ENCODE data around the gene UBQLN2.
"Not testable (repeated sequence)": the region's sequence is repeated elsewhere in the genome, so short reads cannot be mapped to it uniquely, and the experiment has no call there.

Gene UBQLN2

GRCh38 chrX:56563231-56564161, at the start of gene UBQLN2:
Gene UBQLN2 (plus strand): TSS chrX:56563627. CDS start chrX:56563874, 247 bp downstream.
- peak; percentile 40 for DNase-seq (ENCODE audit: low read depth)

- DNase-seq (ENCODE audit: low read depth): no peak
Measured at GRCh38 chrX:56519642-56520041, 43.8 kb upstream of the UBQLN2 start.

- not testable (repeated sequence) for DNase-seq (ENCODE audit: low read depth)
Measured at GRCh38 chrX:56529482-56530007, 33.9 kb upstream of the UBQLN2 start.

DNA sequence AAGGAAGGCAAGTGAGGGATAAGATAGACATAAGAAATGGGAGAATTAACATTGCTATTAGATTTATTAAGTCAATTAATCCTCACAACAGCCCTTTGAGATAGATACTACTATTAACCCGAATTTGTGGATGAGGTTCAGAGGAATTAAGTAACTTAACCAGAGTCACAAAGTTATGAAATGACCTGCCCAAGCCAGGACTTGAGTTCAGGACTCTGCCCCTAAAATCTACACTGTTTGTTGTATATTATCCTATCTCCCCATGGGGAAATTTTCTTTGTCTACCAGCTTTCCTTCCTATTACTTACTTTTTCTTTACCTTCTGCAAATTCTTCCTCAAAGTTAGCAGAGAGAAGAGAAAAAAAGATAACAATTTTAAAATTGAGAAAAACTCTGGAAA, 33.4 kb upstream of the UBQLN2 start:
- no peak for DNase-seq (ENCODE audit: low read depth)

DNA sequence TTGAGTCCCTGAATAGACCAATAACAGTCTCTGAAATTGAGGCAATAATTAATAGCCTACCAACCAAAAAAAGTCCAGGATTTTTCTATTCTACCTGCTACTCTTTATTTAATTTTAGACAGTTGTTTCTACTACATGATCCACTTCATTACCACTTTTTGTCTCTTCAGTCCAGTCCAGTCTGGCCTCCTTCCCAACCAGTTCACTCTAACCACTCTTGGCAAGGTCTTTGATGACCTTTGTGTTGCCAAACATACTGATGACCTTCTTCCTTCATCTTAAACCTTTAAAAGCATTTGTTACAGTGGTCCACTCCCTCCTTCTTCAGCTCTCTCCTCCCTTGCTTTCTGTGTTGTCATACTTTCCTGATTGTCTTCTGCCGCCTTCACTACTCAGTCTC, 12.8 kb upstream of the UBQLN2 start:
- DNase-seq (ENCODE audit: low read depth): no peak

DNA sequence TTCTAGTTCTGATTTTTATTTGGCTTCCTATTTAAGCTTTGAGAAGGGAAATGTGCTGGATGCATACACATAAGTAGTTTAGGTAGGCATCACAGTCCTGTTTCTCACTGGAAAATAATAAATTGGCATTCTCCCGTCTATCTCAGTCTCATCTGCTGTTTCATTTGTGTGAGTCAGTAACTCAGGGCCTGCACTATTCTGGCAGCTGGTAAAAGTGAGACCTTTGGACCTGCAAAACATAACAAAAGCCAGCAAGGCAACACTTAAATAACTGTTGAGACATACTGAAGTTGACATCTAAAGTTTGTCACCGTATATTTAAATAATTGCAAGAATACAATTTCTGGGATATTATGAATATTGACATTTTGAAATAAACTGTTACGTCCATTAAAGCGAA, 8.6 kb upstream of the UBQLN2 start:
- DNase-seq (ENCODE audit: low read depth): no peak

GRCh38 chrX:56557376-56557929, 6.0 kb upstream of the UBQLN2 start:
- DNase-seq (ENCODE audit: low read depth): no peak

DNA sequence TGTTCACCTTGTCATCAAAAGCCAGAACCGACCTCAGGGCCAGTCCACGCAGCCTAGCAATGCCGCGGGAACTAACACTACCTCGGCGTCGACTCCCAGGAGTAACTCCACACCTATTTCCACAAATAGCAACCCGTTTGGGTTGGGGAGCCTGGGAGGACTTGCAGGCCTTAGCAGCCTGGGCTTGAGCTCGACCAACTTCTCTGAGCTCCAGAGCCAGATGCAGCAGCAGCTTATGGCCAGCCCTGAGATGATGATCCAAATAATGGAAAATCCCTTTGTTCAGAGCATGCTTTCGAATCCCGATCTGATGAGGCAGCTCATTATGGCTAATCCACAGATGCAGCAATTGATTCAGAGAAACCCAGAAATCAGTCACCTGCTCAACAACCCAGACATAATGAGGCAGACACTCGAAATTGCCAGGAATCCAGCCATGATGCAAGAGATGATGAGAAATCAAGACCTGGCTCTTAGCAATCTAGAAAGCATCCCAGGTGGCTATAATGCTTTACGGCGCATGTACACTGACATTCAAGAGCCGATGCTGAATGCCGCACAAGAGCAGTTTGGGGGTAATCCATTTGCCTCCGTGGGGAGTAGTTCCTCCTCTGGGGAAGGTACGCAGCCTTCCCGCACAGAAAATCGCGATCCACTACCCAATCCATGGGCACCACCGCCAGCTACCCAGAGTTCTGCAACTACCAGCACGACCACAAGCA, 898 bp downstream of the UBQLN2 start:
- DNase-seq (ENCODE audit: low read depth): peak; percentile 11

DNA sequence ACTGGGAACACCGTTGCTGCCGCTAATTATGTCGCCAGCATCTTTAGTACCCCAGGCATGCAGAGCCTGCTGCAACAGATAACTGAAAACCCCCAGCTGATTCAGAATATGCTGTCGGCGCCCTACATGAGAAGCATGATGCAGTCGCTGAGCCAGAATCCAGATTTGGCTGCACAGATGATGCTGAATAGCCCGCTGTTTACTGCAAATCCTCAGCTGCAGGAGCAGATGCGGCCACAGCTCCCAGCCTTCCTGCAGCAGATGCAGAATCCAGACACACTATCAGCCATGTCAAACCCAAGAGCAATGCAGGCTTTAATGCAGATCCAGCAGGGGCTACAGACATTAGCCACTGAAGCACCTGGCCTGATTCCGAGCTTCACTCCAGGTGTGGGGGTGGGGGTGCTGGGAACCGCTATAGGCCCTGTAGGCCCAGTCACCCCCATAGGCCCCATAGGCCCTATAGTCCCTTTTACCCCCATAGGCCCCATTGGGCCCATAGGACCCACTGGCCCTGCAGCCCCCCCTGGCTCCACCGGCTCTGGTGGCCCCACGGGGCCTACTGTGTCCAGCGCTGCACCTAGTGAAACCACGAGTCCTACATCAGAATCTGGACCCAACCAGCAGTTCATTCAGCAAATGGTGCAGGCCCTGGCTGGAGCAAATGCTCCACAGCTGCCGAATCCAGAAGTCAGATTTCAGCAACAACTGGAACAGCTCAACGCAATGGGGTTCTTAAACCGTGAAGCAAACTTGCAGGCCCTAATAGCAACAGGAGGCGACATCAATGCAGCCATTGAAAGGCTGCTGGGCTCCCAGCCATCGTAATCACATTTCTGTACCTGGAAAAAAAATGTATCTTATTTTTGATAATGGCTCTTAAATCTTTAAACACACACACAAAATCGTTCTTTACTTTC, 1.8 kb downstream of the UBQLN2 start:
- no peak for DNase-seq (ENCODE audit: low read depth)

DNA sequence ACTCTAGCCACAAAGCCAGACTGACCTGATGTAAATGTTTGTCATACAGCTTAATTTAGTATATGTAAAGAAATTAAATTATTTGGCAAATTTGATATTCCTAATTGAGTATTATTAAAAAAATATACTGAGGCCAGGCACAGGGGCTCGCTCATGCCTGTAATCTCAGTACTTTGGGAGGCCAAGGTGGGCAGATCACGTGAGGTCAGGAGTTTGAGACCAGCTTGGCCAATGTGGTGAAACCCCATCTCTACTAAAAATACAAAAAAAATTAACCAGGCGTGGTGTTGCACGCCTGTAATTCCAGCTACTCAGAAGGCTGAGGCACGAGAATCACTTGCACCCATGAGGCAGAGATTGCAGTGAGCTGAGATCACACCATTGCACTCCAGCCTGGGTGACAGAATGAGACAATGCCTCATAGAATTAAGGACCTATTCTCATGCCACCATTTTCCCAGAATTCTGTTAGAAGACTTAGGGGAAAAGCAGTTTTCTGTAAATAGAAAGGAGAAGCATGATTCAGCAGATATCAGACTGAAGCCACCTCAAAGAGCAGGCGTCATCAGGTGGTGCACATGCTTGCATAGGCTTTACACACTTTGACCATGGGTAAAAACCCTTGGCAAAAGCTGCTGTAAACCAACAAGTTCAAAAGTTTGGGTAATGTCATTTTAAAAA, 6.1 kb downstream of the UBQLN2 start:
- no peak for DNase-seq (ENCODE audit: low read depth)

- DNase-seq (ENCODE audit: low read depth): no peak
Measured at GRCh38 chrX:56572975-56573374, 9.5 kb downstream of the UBQLN2 start.

DNA sequence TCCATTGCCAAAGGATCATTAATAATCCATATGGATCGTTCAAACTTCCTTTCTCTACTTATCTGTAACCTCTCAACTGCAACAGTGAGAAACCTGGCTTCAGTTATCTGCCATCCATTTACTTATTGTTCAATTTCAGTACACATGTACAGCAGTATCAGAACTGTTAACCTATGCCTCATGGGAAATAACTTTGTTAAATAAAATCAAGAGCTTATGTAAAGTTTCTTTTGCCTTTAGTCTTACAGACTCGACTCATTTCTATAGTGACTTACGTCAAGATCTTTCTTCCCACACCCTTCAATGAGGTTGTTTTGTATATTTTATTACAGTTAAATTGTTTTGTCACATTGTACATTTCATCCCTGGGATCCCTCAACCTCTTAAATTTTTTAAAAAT, 11.4 kb downstream of the UBQLN2 start:
- DNase-seq (ENCODE audit: low read depth): no peak

DNA sequence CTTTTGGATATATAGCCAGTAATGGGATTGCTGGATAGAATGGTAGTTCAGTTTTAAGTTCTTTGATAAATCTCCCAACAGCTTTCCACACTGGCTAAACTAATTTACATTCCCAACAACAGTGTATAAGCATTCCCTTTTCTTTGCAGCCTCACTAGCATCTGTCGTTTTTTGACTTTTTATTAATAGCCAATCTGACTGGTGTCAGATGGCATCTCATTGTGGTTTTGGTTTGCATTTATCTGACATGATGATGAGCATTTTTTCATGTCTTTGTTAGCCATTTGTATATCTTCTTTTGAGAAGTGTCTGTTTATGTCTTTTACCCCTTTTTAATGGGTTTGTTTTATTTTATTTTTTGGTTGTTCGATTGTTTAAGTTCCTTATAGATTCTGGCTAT, 13.3 kb downstream of the UBQLN2 start:
- DNase-seq (ENCODE audit: low read depth): no peak

DNA sequence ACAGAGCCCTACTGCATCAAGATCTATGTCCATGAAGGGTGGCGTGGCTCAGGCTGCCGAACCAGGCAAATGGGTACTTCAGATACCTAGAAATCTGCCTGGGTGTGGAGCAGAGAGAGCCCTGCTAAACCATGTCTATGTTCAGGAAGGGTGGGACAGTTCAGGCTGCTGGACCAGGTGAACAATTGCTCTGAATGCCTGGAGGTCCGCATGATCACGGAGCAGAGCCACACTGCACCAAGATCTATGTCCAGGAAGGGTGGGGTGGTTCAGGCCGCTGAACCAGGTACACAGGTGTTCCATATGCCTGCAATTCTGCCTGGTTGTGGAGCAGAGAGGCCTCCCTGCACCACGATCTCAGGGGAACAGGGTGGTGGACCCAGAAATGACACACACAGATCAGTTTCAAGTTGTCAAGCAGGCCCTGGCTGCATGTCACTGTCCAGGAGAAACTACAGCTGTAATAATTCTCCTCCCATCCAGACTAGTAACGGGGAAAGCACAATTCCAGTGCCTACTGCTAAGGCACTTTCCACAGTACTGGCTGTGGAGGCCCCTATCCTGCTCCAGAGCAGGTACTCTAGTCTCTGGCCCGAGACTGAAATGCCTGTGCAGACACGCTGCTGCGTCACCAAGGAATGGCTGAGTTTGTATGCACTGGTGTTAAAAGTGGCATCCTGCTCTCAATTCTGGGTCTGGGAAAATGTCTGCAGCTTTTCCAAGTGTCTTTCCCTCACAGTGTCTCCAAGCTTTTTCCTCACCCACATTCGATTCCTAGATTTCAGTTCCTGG, 25.2 kb downstream of the UBQLN2 start:
- DNase-seq (ENCODE audit: low read depth): no peak

DNA sequence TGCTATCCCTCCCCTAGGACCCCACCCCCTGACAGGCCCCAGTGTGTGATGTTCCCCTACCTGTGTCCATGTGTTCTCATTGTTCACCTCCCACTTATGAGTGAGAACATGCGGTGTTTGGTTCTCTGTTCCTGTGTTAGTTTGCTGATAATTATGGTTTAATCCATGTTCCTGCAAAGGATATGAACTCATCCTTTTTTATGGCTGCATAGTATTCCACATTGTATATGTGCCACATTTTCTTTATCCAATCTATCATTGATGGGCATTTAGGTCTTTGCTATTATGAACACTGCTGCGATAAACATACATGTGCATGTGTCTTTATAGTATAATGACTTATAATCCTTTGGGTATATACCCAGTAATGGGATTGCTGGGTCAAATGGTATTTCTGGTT, 28.4 kb downstream of the UBQLN2 start:
- DNase-seq (ENCODE audit: low read depth): not testable (repeated sequence)

DNA sequence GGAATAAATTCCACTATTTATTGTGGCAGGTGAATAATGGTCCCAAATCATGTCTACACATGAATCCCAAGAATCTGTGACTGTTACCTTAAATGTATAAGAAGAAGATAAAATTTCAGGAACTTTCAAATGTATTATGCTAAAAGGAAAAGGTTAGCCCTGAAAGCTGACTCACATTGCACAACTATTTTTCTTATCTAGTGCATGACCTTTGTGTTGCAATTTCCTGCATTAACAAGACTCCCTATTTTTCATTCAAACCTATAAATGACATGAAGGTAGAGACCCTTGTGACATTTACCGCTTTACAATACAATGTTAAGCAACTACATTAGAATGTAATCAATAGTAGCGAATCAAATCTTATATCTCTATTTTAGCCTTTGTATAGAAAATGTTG, 36.7 kb downstream of the UBQLN2 start:
- no peak for DNase-seq (ENCODE audit: low read depth)

DNA sequence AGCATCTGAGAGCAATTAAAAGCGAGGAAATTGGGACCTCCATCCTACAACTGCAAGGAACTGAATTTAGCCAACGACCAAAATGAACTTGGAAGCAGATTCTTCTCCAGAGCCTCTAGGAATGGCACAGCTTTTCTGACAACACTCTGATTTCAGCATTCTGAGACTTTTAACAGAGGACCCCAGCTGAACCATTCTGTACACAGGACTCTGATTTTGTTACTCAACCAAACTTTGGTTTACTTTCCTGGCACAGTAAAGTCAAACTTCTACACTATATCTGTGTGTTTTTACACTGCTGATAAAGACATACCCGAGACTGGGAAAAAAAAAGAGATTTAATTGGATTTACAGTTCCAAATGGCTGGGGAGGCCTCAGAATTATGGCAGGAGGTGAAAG, 37.6 kb downstream of the UBQLN2 start:
- no peak for DNase-seq (ENCODE audit: low read depth)

DNA sequence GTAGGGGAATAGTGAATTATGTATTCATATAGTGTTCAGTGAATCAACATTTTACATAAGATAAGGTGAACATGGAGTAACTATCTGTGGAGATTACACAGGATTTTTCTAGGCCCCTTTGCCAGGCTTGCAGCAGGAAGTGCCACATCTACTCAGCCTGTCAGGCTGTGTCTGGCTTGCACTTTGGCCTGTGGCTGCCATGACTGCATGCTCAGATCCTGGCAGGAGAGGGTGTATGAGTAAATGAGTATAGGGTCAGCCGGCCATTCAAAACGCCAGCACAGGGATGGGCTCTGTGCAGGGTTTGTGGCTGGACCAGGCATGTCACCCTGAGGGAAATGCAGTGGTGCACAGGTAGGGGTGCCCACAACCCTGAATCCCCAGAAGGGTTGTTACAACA, 51.9 kb downstream of the UBQLN2 start:
- no peak for DNase-seq (ENCODE audit: low read depth)
